Endothelial cell of umbilical vein (primary cell): ENCODE measurements around the gene HK1. TPM values are rescaled to one million over a fixed set of nuclear protein-coding genes. Genes with fewer than 3 reads are reported as not detected.
A peak's percentile ranks its signal among the peaks of the same experiment; 100 is the strongest.

Experiments used
- BruUV-seq: library from RNA; stranded (reverse); fragments of 400-500 nt; replicated peaks from 2 replicates; lab custom pipeline; 2021; lab: Mats Ljungman, UMichigan
- CTCF ChIA-PET: fragments of 300-600, 350-600 bp; sonication (Branson Sonifier 250); formaldehyde crosslinking; loops from one replicate; lab custom pipeline; 2021; ENCODE audit warnings: antibody characterized with exemption, inconsistent platforms; lab: Charles Lee
- POLR2A ChIA-PET: fragments of 300-600, 350-600 bp; sonication (Branson Sonifier 250); formaldehyde crosslinking; loops from one replicate; lab custom pipeline; 2021; ENCODE audit warnings: antibody characterized with exemption, inconsistent platforms; lab: Charles Lee
- DNase-seq: peaks from one replicate; pipeline ENCODE4 v3.0.0-alpha.2; 2011; ENCODE audit warnings: low read depth, low spot score
- FAIRE-seq: peaks from 2 replicates; lab custom pipeline; 2011; peaks lifted over from hg19 to GRCh38; lab: Jason Lieb, UNC
- H2AFZ ChIP-seq: 2 replicates; pipeline ENCODE4 v1.6.0; 2012; ENCODE audit warnings: low read depth, low read length, control low read depth, inconsistent platforms
- H3K27ac ChIP-seq: 2 replicates; pipeline ENCODE4 v1.5.1; 2011; ENCODE audit warnings: low read depth, mild to moderate bottlenecking, control low read depth, low read length, moderate library complexity; ENCODE audit not compliant: insufficient read depth
- H3K27me3 ChIP-seq, 2 experiments: 2 replicates each; pipeline versions ENCODE4 v1.6.0 to v1.6.1; 2011; ENCODE audit warnings: low read length in 2 of 2, mixed read lengths in 1 of 2; ENCODE audit not compliant: control insufficient read depth in 2 of 2, insufficient read depth in 2 of 2
- H3K36me3 ChIP-seq, 2 experiments: 2 replicates in 1 of 2; 3 replicates in 1 of 2; pipeline ENCODE4 v1.5.1; 2011; ENCODE audit warnings: low read length in 2 of 2, mild to moderate bottlenecking in 1 of 2, moderate library complexity in 1 of 2; ENCODE audit not compliant: control insufficient read depth in 2 of 2, insufficient read depth in 2 of 2; ENCODE audit errors: extremely low read depth in 1 of 2
- H3K4me1 ChIP-seq: 3 replicates; pipeline ENCODE4 v1.5.1; 2011; ENCODE audit warnings: mild to moderate bottlenecking, low read length; ENCODE audit not compliant: control insufficient read depth, insufficient read depth; ENCODE audit errors: extremely low read depth
- H3K4me2 ChIP-seq: 2 replicates; pipeline ENCODE4 v1.6.1; 2011; ENCODE audit warnings: low read length, control low read depth, mixed read lengths; ENCODE audit not compliant: insufficient read depth
- H3K4me3 ChIP-seq, 3 experiments: fragments of 200-600 bp in 1 of 3; sonication (generic), shearing (Covaris generic) in 1 of 3; replicated peaks in 1 of 3; 2 replicates each; pipeline ENCODE4 v1.5.1; 2011 to 2016; ENCODE audit warnings: control low read depth in 3 of 3, low read length in 3 of 3, mild to moderate bottlenecking in 2 of 3, inconsistent platforms in 1 of 3, low read depth in 1 of 3, moderate library complexity in 1 of 3; ENCODE audit not compliant: insufficient read depth in 1 of 3
- H3K79me2 ChIP-seq: 2 replicates; pipeline ENCODE4 v1.6.0; 2012; ENCODE audit warnings: low read length, inconsistent platforms; ENCODE audit not compliant: control insufficient read depth, insufficient read depth
- H3K9ac ChIP-seq: replicated peaks from 2 replicates; pipeline ENCODE3; 2011; ENCODE audit warnings: low read length, control low read depth; ENCODE audit not compliant: insufficient read depth; ENCODE audit errors: extremely low read depth
- H3K9me1 ChIP-seq: replicated peaks from 3 replicates; pipeline ENCODE4 v1.6.0; 2011; ENCODE audit warnings: mild to moderate bottlenecking, low read length; ENCODE audit not compliant: control insufficient read depth, insufficient read depth; ENCODE audit errors: extremely low read depth
- H3K9me3 ChIP-seq: replicated peaks from 2 replicates; pipeline ENCODE4 v1.5.1; 2012; ENCODE audit warnings: low read length, inconsistent platforms; ENCODE audit not compliant: control insufficient read depth, insufficient read depth
- H4K20me1 ChIP-seq: replicated peaks from 2 replicates; pipeline ENCODE3; 2011; ENCODE audit warnings: mild to moderate bottlenecking, low read length; ENCODE audit not compliant: control insufficient read depth, insufficient read depth; ENCODE audit errors: extremely low read depth
- CTCF ChIP-seq, 2 donors: IDR thresholded peaks; 1 replicate in 1 of 2; 2 replicates in 1 of 2; pipeline ENCODE4 v1.5.1; 2011; ENCODE audit warnings: low read length in 2 of 2, mild to moderate bottlenecking in 2 of 2, moderate library complexity in 2 of 2, control low read depth in 1 of 2, inconsistent platforms in 1 of 2, low read depth in 1 of 2; ENCODE audit not compliant: insufficient read depth in 1 of 2; ENCODE audit errors: extremely low read depth in 1 of 2
- EZH2 ChIP-seq: IDR thresholded peaks from 2 replicates; pipeline ENCODE4 v1.6.1; 2012; ENCODE audit warnings: borderline replicate concordance, low read depth, mild to moderate bottlenecking, moderate library complexity, low read length, inconsistent platforms; ENCODE audit not compliant: severe bottlenecking
- FOS ChIP-seq: IDR thresholded peaks from 2 replicates; pipeline ENCODE4 v1.6.1; 2011; ENCODE audit warnings: mild to moderate bottlenecking, low read length, moderate library complexity, borderline replicate concordance; ENCODE audit not compliant: insufficient read depth
- GATA2 ChIP-seq: IDR thresholded peaks from 2 replicates; pipeline ENCODE4 v1.7.0; 2011; ENCODE audit warnings: low read depth, mild to moderate bottlenecking, moderate library complexity, mixed read lengths, low read length; ENCODE audit not compliant: insufficient read length, insufficient read depth
- JUN ChIP-seq: IDR thresholded peaks from 2 replicates; pipeline ENCODE4 v1.6.1; 2011; ENCODE audit warnings: borderline replicate concordance, low read depth; ENCODE audit not compliant: insufficient read length, insufficient read depth
- MAX ChIP-seq: IDR thresholded peaks from 2 replicates; pipeline ENCODE4 v1.6.1; 2011; ENCODE audit not compliant: insufficient read depth, insufficient read length
- MYC ChIP-seq: IDR thresholded peaks from one replicate; pipeline ENCODE4 v1.6.1; 2011; ENCODE audit warnings: mild to moderate bottlenecking, low read depth, low read length
- POLR2A ChIP-seq: IDR thresholded peaks from 2 replicates; pipeline ENCODE4 v1.6.1; 2012; ENCODE audit warnings: low read depth, mild to moderate bottlenecking, control low read depth, low read length
- POLR2AphosphoS5 ChIP-seq: IDR thresholded peaks from 2 replicates; pipeline ENCODE4 v1.6.1; 2012; ENCODE audit warnings: low read depth, mild to moderate bottlenecking, control low read depth, low read length, moderate library complexity; ENCODE audit not compliant: insufficient read depth
- dilution Hi-C: fragments of 300-500 bp; cut with MboI; formaldehyde crosslinking; loops from one replicate; pipeline ENCODE4 v1.15.0; 2019; ENCODE audit warnings: low sequenced_read_pairs; ENCODE audit not compliant: extremely low pct_ligation_motif_present
- intact Hi-C: fragments of 100-400 bp; cut with micrococcal nuclease; formaldehyde crosslinking; loops from one replicate; pipeline ENCODE4 v1.10.0; 2022
- polyA plus RNA-seq, 4 experiments: library from polyadenylated mRNA; depleted of rRNA in 3 of 4; stranded (reverse) in 3 of 4; unstranded in 1 of 4; fragments of >200 nt; gene quantifications; 2 replicates each; pipeline versions ENCODE4 v1.2.1 to v1.2.3, GENCODE V29; 2011 to 2012; ENCODE audit warnings: missing spikeins in 1 of 4
- total RNA-seq: library from RNA; stranded (reverse); gene quantifications from 2 replicates; pipeline ENCODE4 v1.2.3, GENCODE V29; 2021

Gene HK1
- total and polyA plus RNA-seq, 2 donors (not counting 3 experiments of a cell fraction or from before 2014, with no cell fraction given) = 50.8 to 121 TPM

- H3K9ac ChIP-seq = no peak overlapping the region
- DNase-seq (no peak), FAIRE-seq (peak; percentile 59)
- H3K4me2 ChIP-seq = no peak overlapping the region
- dilution Hi-C loops = loop anchor here (25.0 kb wide), 1 partner anchor 153 kb away; no protein-coding TSS in a partner anchor
- no peaks in the 10 kb centered on the region for H3K9me1 ChIP-seq
- H4K20me1 ChIP-seq = no peaks in the 10 kb centered on the region
- no peak overlapping the region for H3K4me3 ChIP-seq
- BruUV-seq = no TSS peak
- no peak for TF ChIP-seq JUN
- no peak for TF ChIP-seq GATA2
- no peak for TF ChIP-seq MAX
- no peak for TF ChIP-seq FOS
- TF ChIP-seq MYC = no peak
- no peak for TF ChIP-seq POLR2AphosphoS5
- no peak for TF ChIP-seq CTCF (IDR thresholded peaks at IDR 0.05; ENCODE audit: extremely low read depth in 1 of 2, insufficient read depth in 1 of 2, low read depth in 1 of 2, low read length in 2 of 2)
- TF ChIP-seq POLR2A = no peak
- no peak for TF ChIP-seq EZH2
- no peaks in the 10 kb centered on the region for H3K79me2 ChIP-seq
- H3K9me3 ChIP-seq = no peaks in the 10 kb centered on the region
- H3K27ac ChIP-seq = no peak overlapping the region
- H3K27me3 ChIP-seq = no peaks in the 10 kb centered on the region
- intact Hi-C loops = loop anchor here (5.0 kb wide), 1 partner anchor 43 kb away; no protein-coding TSS in a partner anchor
- ChIA-PET POLR2A (no interaction called here), CTCF (interaction anchor here (0.9 to 6.0 kb wide), 13 partner anchors 9 to 385 kb away, joined by 3 to 103 read pairs (median 3); no protein-coding TSS in a partner anchor)
- H3K4me1 ChIP-seq = peaks cover 4% of the 10 kb centered on the region
- H2AFZ ChIP-seq = no peak overlapping the region
- H3K36me3 ChIP-seq = peaks cover 10 to 12% of the 10 kb centered on the region in 2 experiments
Observed at GRCh38 chr10:69389827-69390490, 111.7 kb downstream of the HK1 start.
